ENCODE measurements around the gene ADAM12.

- TF ChIP-seq, protein P1, sequence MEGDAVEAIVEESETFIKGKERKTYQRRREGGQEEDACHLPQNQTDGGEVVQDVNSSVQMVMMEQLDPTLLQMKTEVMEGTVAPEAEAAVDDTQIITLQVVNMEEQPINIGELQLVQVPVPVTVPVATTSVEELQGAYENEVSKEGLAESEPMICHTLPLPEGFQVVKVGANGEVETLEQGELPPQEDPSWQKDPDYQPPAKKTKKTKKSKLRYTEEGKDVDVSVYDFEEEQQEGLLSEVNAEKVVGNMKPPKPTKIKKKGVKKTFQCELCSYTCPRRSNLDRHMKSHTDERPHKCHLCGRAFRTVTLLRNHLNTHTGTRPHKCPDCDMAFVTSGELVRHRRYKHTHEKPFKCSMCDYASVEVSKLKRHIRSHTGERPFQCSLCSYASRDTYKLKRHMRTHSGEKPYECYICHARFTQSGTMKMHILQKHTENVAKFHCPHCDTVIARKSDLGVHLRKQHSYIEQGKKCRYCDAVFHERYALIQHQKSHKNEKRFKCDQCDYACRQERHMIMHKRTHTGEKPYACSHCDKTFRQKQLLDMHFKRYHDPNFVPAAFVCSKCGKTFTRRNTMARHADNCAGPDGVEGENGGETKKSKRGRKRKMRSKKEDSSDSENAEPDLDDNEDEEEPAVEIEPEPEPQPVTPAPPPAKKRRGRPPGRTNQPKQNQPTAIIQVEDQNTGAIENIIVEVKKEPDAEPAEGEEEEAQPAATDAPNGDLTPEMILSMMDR (IDR thresholded peaks at IDR 0.05): no peak
- TF ChIP-seq POLR2A (IDR thresholded peaks at IDR 0.05): no peak
Observed at GRCh38 chr10:126130271-126130710, 258.0 kb downstream of the ADAM12 start.
